HK-2 (cell line): ENCODE results near the gene TMEM126A.
"Not testable (repeated sequence)": the region's sequence is repeated elsewhere in the genome, so short reads cannot be mapped to it uniquely, and the experiment has no call there.

Source experiments
- DNase-seq: peaks from one replicate; pipeline ENCODE4 v3.0.0-alpha.2; 2018; ENCODE audit not compliant: unreplicated experiment

Gene TMEM126A

DNA sequence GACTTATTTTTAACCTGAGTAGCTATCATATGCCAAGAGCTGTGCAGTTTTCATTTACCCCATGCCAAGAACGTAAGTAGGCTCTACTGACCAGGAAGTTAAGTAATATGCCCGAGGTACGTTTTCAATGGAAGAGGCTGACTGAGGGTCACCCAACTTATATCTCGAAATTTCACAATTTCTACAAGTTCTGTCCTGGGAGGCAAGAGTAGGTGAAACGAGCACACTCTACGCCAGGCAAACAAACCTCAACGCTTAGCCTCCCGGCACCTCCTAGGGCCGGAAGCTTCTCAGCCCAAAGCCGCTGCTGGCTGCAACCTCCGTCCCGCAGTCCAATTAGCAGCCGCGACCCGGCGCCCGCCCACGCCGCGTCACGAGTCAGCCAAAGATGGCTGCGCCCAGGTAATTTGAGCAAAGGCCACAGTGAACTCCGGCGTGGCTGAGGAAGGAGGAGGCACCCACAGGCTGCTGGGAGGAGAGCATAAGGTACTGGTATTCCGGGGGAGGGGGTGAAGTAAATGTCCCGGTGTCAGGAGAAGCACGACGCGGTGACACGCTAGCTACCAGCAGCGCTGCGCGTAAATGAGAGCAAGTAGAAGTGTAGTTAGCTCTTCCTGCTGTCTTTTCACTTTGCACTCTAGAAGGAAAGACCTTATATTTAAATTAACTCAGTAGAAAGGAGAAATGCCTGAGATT, at the start of gene TMEM126A:
TSS of gene TMEM126A (plus strand) at position 364 of the 696 bp plus-strand sequence. CDS start 2,289 bp downstream, outside the sequence.
- peak; percentile 87 for DNase-seq

DNA sequence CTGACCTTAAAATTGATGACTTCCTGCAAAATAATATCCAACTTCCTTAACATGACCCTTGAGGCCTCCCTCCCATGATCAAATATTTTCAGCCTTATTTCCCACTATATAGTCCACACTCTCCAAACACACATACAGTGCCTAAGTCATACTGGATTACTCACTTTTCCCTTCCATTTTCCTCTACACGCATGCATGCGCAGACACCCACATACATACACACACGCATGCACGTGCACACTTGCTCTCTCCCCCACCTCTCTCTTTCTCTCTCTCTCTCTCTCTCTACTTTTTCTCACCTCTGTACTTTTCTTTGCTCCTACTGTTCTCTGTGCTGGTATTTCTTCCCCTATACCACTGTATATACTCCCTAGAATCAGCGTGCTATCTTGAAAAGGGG, 48.7 kb upstream of the TMEM126A start:
- DNase-seq: no peak

DNA sequence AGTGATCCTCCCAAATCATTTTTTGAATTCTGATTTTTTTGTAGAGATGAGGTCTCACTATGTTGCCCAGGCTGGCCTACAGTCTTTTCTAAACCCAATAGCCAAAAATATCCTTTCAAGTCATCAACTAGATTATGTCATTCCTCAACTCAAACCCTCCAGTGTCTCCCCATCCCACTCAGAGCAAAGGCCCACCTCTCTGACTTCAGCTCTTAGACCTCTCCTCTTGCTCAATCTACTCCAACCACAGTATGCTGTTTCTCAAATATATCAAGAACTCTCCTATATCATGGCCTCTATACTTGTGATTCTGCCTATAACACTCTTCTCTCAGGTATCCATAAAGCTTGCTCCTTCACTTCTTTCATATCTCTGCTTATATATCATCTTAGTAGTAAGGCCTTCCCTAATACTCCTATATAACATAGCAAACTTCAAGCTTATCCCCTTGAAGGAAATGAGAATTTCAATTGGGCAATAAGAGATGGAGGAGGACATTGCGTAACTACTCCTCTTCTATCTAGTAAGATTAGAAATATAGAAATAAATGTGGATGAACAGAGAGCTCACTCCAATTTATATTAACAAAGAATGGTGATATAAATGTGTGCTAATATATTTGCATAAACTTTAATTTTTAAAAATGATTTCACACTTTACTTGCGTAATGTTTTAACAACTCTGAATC, 45.1 kb upstream of the TMEM126A start:
- DNase-seq: no peak

DNA sequence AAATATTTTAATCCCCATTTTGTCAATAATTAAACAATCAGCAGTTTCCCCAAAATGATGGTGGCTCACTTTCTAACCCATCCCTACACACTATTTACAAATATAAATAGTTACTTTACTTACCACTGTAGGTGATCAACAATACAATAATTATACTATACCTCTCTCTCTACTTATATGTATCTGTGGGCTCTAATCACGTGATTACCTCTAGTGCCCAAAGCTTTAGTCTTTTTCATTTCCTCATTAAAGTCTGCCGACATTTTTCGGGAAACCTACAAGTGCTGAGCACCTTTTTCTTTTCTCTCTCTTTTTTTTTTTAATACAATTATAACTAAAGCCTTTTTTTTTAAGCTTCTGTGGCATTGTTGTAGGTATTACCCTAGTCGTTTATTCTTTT, 44.5 kb upstream of the TMEM126A start:
- no peak for DNase-seq

DNA sequence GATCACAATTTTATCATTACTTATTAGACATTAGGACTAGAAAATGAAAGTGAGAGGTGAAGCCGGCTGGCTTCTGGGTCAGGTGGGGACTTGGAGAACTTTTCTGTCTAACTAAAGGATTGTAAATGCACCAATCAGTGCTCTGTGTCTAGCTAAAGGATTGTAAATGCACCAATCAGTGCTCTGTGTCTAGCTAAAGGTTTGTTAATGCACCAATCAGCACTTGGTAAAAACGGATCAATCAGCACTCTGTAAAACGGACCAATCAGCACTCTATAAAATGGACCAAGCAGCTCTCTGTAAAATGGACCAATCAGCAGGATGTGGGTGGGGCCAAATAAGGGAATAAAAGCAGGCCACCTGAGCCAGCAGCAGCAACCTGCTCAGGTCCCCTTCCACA, 41.5 kb upstream of the TMEM126A start:
- DNase-seq: not testable (repeated sequence)

DNA sequence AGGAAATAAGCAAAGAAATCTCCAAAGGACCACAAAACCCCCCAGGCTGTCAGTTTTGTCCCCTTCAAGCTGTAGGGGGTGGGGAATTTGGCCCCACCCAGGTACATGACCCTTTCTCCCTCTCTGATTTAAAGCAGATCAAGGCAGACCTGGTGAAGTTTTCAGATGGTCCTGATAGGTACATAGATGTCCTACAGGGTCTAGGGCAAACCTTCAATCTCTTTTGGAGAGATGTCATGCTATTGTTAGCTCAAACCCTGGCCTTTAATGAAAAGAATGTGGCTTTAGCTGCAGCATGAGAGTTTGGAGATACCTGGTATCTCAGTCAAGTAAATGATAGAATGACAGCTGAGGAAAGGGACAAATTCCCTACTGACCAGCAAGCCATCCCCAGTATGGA, 39.1 kb upstream of the TMEM126A start:
- not testable (repeated sequence) for DNase-seq

DNA sequence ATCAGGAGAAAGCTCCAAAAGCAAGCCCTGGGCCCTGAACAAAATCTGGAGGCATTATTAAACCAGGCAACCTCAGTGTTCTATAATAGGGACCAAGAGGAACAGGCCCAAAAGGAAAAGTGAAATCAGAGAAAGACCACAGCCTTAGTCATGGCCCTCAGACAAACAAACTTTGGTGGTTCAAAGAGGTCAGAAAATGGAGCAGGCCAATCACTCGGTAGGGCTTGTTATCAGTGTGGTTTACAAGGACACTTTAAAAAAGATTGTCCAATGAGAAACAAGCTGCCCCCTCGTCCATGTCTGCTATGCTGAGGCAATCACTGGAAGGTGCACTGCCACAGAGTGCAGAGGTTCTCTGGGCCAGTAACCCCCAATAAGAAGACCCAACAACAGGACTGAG, 38.5 kb upstream of the TMEM126A start:
- DNase-seq: not testable (repeated sequence)

DNA sequence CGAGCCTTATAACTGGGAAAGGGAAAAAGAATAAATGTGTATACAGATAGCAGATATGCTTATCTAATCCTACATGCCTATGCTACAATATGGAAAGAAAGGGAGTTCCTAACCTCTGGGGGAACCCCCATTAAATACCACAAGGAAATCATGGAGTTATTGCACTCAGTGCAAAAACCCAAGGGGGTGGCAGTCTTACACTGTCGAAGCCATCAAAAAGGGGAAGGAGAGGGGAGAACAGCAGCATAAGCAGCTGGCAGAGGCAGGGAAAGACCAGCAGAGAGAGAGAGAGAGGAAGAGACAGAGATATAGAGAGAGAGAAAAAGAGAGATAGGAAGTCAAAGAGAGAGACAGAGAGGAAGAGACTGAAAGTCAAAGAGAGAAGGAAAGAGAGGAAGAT, 36.1 kb upstream of the TMEM126A start:
- DNase-seq: not testable (repeated sequence)

DNA sequence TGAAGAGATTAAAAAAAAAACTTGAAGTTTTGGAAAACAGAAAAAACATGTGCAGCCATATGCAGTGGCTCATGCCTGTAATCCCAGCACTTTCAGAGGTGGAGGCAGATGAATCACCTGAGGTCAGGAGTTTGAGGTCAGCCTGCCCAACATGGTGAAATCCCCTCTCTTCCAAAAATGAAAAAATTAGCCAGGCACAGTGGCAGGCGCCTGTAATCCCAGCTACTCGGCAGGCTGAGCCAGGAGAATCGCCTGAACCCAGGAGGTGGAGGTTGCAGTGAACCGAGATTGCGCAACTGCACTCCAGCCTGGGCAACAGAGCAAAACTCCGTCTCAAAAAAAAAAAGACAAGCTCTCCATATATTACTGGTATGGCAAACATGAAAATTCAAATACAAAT, 28.3 kb upstream of the TMEM126A start:
- no peak for DNase-seq

DNA sequence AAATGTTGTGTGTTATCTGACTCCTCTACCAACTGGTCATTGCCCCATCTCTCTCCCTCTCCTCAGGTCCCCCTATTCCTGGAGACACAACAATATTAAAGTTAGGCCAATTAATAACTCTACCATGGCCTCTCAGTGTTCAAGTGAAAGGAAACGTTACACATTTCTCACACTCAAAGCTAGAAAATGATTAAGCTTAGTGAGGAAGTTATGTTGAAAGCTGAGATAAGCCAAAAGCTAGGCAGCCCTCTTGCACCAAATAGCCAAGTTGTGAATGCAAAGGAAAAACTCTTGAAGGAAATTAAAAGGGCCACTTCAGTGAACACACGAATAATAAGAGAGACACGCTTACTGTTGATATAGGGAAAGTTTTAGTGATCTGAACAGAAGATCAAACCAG, 27.5 kb upstream of the TMEM126A start:
- DNase-seq: no peak

DNA sequence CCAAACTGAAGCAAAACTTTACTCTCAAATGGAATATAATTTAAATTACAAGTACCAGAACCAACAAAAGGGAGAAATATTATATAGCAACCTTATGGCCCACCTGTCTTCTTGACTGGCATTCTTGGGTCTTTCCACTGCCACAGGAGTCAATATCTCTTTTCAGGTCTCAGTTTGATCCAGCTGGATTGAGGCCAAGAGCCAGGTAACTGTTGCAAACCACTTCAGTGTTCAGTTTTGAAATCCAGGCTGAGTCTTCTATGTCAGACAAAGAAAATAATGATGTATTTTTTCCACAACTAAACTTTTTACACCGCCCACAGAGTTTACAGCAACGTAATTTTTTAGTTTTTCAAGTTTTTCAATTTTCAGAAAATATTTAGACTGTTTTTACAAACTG, 21.3 kb upstream of the TMEM126A start:
- no peak for DNase-seq

DNA sequence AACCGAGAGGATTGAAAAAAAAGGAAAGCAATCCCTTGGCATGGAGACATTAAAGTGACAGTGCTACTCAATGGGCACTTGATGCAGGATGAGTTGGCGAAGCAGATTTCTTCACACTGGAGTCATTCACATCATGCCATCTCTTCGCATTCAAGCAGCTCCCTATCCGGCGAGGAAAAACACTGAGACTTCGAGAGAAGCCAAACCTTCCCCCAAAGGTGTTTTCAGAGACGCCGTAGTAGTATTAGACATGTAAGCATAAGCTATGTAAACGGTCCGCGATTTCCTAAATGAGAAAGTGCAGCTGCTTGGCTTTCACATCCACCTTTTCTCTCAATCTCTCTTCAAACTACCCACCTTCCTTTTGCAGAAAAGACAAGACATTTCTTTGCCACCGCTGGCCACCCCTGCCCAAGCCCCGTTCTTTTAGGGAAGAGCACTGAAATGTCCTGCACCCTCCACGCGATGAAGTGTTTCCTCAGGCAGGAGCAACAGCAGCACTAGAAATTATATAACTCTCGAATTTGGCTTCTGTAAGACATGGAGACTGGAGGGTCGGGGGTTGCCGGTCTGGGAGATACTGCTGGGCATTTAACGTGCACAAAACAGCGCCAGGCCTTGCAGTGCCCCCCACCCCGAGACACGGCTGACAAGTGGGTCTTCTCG, 20.3 kb upstream of the TMEM126A start, which contains the start of gene DLG2:
TSS of gene DLG2 (minus strand) at position 13 of the 666 bp plus-strand sequence.
- DNase-seq: no peak

DNA sequence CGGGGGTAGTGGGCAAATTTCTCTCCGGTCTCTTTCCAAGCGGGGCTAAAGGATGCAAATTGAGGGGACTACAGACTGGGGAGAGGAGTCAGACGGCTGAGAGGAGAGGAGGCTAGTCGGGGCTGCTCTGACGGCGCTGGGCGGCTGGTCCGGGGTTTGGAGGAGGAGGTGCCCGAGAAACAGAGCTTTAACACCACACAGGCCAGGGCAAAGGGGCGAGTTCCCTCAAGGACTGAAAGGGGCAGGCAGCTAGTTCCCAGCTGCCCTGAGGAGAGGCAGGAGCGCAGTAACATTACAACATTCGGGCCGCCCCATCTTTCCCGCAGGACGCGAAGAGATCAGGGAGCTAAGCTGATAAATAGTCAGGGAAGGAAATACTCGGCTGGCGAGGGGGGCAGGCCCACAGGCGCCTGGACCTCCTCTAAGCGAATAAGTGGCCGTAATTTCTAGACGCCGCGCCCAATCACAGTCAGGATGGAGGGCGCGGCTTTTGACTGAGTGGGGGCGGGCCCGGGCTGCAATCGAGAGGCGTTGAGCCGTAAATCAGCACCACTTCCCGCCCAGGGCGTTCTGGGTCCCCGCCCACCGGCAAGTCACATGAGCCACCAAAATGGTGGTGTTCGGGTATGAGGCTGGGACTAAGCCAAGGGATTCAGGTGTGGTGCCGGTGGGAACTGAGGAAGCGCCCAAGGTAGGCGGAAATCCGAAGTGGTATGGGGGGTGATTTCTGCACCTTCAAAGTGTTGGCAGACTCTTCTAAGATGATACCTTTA, 19.6 kb upstream of the TMEM126A start, which contains the start of gene TMEM126B:
TSS of gene TMEM126B (plus strand) at position 596 of the 773 bp plus-strand sequence. CDS start at position 611, 15 bp downstream.
- peak; percentile 93 for DNase-seq

DNA sequence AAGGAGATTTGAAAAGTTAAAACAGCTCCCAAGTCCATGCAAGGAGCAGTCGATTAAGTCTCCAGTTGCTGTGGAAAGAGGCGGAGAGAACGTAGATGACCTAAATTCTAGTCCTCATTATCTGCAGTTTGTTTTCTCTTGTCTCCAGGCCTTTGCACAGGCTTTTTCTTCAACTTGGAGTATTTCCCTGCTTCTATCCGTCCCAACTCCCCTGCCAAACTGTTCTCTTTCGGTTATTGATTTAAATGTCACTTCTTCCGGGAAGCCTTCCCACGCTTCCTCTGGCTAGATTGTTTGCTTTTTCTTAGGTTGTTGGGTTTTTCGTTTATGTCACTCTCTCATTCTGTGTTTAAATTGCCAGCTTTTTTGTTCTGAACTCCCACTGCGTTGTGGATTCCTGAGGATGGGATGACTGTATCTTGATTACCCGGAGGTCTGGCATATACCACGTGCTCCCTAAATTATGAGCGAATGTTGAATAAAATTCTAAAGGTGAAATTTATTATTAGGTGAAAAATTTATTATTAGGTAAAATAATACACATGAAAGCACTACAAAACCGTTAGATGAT, 18.9 kb upstream of the TMEM126A start:
- no peak for DNase-seq

DNA sequence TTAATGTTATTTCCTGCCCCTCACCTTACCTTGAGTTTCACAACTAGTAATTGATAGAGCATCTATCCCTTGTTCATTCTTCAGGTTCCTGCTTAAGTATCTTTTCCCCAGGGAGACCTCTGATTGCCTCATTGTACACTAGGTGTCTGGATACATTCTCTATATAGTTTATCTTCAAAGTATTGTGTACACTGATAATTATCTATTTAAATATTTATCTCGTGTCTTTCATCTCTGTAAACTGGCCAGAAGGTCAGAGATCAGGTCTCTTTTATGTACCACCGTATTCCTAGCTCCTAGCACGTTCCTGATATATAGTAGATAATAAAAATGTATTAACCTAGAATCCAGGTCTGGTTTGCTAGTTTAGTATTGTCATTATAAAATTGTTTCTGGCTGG, 13.0 kb upstream of the TMEM126A start:
- DNase-seq: no peak

DNA sequence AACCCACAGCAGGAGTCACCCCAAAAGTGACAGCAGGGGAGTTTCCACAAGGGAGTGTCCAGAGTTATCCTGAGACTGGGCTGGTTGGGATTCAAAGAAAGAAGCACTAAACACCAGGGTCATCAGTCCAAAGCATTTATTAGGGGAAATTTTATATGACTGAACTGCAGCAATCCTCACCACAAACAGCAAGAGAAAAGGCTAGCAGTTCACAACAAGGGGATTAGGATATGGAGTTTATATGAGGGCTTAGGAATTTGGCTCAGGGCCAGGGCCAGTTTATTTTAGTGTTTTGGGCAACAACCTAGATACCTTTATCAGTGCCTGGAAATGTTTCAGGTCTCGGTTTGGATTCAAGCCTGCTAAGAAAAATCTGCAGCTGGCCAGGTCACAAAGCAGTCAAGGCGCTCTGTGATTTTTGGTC, 4.6 kb upstream of the TMEM126A start:
- no peak for DNase-seq

DNA sequence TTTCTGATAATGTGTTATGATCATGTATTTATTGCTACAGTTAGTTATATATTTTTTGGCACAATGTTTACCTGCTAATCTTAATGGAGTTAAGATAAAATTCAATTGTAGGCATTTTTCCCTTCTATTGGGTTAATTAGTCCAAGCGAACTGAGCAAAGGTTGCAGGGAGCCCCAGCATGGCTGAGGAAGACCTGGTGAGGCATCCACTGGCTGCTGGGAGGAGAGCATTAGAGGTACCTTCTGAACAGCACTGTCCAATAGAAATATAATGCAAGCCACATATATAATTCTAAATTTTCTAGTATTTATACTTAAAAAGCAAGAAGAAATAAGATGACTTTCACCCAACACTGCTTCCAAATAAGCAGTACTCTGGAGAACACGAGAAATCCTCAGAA, 689 bp upstream of the TMEM126A start:
- no peak for DNase-seq

DNA sequence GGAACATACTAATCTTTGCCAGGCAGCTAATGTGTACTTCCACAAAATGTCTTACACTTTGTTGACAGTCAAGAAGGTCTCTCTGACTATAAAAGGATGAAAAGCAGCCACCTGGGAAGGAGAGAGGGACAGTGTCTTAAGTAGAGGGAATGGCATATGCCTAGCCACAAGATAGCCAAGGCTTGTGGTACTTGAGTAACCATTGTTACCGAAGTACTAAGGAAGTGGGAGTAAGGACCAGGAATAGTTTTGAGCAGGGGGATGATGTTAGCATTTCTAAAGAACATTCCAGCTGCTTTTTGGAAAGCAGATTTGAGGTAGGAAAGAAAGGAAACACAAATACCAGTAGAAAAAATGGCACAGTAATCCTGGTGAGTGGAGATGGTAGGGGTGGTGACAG, 3.4 kb downstream of the TMEM126A start:
- DNase-seq: no peak

DNA sequence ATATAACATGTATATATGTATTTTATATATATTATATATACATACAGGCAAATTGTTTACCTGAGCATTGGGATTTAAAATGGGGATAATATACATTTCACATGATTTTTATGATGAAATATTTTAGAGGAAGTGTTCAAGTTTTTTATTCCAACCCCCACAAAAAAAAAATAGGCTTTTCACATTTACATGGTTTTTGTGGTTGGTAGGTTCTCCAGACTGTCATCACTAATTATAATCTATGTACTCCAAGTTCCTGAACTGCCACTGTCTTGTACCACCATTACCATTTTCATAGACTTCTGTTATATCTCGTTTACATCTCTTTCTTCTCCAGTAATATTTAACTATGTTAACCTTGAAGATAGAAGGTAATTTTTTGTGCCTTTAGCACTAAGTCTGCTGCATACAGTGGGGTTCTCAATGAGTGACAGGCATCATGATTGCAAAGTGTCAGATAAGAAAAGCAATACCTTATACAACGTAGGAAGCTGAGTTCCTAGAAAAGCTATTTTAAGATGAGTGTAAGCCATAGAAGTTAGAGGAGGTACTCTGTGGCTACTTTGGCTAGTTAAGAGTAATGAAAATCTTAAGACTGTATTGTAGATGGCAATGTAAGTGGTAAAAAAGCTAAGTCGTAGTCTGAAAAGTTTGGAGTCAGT, 5.2 kb downstream of the TMEM126A start:
- DNase-seq: no peak

DNA sequence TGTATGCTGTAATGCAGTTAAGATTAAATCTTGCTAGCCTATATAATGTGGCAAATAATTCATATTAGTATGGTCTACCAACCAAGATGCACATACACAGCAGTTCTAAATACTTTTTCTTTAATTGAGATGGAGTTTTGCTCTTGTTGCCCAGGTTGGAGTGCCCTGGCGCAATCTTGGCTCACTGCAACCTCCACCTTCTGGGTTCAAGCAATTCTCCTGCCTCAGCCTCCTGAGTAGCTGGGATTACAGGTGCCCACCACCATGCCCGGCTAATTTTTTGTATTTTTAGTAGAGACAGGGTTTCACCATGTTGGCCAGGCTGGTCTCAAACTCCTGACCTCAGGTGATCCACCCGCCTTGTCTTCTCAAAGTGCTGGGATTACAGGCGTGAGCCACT, 6.6 kb downstream of the TMEM126A start:
- DNase-seq: not testable (repeated sequence)

DNA sequence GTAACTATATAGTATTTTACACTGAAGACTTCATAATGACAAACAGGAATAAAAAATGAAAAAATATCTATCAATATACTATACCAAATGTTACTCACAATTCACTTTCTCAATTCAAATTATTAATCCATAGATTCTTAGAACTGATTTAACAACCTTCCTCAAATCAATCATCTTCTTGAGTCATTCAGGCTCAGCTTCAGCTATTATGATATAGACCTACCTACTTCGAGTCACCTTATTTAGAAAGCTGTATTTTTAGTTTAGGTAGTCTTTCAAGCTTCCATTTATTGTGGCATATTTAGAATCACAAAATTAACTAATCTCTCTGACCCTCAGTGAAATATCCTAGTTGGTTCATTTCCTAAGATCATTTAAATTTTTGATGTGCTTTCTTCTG, 9.0 kb downstream of the TMEM126A start:
- no peak for DNase-seq
